ENCODE measurements around the gene FOXC1.
A peak's percentile ranks its signal among the peaks of the same experiment; 100 is the strongest.

The FOXC1 gene

GRCh38 chr6:1612974-1613306 lies 3.2 kb downstream of the FOXC1 start:
- peak; percentile 15 for DNase-seq

DNA sequence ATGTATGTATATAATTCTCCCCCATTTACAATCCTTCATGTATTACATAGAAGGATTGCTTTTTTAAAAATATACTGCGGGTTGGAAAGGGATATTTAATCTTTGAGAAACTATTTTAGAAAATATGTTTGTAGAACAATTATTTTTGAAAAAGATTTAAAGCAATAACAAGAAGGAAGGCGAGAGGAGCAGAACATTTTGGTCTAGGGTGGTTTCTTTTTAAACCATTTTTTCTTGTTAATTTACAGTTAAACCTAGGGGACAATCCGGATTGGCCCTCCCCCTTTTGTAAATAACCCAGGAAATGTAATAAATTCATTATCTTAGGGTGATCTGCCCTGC lies 3.6 kb downstream of the FOXC1 start:
- no peak for DNase-seq

GRCh38 chr6:1613688-1614447 lies 4.2 kb downstream of the FOXC1 start:
- DNase-seq = peak; percentile 80

- peak; percentile 74 for DNase-seq
Observed at GRCh38 chr6:1614448-1615150, 4.9 kb downstream of the FOXC1 start.

DNA sequence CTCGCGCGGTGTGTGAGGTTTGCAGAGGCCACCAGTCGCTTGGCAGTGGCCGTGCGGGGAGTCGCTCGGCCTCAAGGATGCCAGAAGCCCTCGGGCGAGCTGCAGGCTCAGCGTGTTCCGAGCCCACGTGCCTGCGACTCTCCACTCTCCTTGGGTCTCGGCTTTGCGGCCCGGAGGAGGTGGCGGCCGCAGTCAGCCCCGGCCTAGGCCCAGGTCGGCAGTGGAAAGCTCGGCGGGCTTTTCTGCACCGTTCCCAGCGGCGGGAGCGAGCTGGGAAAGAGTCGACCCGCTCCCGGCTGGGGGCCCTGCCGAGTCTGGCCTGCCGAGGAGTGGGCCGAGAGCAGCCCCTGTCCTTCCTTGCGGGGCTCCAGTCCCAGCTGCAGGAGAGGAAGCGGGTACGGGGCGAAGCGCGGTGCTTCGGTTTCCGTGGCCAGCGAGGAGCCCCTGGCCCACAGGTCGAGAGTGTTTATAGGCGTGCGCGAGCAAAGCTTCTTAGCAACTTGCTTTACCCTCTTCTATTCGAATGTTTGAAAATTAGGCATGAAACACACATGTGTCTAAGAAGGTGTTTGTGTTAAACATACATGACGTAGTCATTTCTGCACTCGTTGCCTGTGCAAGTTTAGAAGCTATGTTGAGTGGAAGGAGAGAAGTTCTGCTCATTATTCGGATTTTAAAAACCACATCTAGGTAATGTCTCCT lies 5.6 kb downstream of the FOXC1 start:
- DNase-seq = no peak

GRCh38 chr6:1615853-1616420 lies 6.2 kb downstream of the FOXC1 start:
- no peak for DNase-seq

DNA sequence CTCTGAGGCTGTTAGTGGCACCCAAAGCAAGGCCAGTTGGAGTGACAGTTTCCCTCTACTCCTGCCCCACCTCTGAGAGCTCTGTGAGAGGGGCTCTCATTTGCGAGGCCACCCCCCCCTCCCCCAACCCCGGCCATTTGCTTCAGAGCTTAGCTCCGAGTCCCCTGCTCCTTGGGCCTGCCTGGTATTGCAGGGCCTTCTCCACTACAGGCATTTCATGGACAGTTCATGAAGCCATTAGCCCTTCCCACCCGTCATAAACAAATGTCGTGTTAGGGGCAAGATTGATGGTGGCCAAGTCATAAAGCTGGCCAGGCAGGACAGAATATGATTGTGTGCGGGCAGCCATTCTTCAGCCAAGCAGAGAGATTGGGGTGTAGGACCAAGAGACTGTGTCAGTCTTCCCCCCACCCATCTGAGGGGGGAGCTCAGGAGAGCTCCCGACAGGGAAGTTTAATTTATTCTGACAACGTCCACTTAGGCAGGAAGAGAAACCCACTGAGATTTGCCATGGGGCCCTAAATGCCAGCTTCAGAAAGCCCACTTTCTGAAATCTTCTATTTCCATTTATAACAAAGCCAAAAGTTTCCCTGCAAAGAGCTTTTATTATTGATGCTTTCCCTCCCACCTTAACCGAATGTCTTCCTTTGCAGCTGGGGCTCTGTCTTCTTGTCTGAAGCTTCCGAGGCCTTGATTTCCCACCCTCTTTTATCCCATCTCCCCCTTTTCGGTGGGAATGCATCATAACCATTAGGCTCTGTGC lies 7.2 kb downstream of the FOXC1 start:
- no peak for DNase-seq

DNA sequence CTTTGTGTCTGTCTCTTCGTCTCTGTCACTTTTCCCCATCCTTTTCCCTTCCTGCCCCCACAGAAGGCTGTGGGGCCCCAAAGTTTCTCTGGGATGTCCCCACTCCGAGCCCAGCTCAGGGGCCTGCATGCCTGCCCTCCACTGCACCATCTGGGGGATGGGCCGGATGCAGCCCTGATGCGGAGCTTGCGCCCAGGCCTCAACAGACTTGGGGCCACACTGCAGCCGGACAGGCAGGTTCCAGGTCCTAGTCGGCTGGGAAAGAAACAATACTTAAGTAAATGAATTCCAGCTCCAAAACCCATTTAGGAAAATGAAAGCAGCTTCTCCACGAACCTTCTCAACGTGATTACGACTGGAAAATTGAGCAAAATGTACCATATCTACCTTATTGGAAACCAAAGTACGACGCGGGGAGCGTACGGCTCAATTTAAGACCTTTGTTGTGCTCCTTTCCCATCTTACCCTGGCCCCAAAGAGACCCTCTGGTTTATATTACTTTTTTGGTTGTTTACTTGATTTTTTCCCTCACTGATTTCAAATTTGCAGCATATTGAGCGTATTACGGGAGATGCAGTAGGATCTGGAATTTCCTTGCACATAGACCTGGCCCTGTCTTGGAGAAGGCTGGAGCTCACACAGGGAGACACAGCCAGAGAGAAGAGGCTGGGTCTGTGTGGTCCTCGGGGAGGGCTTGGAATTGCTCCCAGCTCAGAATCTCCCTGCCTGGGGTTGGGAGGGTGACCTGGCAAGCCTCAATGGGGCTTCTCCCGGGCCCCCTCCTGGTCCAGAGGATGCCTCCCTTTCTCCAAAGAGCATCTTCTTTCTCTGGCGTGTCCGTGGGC lies 8.0 kb downstream of the FOXC1 start:
- DNase-seq = no peak

DNA sequence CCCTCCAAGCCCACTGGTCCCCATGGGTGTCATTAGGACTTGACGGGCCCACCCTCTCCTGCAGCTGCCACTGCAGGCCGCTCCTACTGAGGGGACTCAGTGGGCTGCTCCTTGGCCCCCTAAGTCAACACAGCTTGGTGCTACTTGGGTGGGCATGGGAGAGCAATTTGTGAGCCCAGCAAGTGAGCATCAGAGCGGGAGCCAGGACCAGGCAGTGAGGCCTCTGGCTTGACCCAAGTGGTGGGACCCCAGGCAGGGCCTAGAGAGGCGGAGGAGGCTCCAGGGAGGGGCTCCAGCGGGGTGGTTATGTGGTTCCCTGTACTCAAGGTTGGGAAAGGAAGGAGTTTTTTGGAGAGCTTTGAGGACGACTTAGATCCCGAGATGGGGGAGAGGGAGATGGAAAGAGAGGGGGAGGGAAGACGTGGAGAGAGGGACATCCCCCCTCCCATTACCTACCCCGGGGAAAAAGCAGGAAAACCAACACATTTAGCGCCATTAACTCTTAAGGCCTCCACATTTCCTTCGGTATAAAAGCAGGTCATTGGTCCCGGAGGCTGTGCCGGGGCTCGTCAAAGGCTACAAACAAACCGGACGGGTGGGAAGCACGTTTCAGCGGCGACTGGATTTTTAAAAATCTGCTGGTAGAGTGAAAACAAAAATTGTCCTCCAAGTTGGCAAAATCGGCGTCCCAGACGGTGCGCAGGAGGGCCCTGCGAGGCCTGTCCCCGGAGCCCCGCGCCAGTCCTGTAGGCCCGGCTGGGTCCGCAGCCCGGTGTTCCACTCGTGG lies 8.8 kb downstream of the FOXC1 start:
- DNase-seq = no peak

DNA sequence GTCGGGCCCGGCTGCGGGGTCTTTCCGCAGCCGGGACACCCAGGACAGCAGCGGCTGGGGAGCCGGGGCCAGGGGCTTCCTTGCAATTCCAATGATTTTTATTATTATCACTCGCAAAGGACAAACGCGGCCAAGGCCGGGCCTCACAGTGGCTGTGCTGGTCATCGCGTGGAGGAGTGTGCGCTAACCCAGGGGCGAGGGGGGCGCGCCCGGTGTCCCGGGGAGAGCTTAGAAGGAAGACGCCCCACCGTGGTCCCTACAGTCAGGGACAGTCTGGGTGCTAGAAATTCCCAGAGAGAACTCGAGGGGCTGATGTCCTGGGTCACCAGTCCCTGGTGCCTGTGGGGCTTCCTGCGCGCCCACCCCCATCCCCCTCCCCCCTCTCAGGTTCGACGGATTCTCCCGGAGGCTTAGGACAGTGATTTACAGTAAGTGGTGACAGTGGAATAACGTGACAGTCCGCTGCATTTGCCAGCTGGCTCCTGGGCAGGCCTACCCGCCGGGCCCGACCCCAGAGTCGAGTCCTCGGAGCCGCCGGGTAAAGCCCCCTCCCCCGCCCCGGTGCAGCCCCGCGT lies 9.5 kb downstream of the FOXC1 start:
- no peak for DNase-seq

GRCh38 chr6:1619673-1620503 lies 10.2 kb downstream of the FOXC1 start:
- DNase-seq = no peak

DNA sequence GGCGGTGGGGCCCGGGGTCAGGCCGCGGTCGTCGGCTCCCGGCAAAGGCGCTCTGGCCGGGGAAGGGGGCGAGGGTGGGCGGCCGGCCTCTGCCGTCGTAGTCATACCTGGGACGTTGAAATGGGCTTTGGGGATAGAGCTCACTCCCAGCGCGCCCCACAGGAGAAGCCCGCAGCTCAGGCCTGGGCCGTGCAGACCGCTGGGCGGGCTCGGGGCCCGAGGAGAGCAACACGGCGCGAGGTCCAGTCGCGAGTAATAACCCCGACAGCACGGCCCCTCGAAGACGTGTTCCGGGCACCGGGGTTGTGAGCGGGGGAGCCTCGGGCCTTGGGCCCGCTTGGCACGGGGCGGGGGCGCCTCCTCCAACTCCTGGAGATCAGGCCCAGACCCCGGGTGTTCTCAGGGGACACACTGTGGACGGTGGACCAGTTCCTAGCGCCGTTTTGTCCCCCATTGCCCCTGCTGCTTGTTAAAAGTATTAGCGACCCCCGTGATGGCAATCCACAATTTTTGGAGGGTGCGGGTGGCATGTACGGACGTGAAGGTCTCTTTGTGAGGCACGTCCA lies 10.9 kb downstream of the FOXC1 start:
- DNase-seq = no peak

DNA sequence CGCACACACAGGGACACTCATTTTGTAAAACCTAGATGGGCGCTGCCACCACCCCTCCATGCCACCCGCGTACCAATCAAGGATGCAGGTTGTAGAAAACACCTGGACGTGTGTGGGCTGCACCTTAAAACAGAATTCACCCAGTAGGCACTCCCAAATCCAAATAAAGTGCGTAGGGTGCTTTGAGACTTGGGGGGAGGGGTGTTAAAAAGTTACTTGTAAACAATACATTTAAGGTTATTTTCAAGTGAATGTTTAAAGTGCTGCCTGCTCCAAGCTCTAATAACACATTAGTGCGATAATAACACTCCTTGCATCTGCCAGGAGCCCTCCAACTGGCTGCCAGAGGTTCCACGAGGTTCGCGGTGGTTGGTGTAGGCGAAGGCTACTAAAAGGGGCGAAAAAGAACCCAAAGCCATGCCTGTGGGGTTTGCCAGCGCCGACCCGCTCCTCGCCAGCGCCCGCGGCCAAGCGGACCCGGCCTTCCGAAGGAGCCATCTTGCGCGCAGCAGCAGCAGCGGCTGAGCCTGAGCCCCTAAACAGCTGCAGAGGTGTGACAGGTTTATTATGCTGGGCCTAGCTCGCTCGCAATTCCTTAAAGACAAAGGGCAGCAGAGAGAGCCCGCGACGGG lies 11.5 kb downstream of the FOXC1 start:
- no peak for DNase-seq

GRCh38 chr6:1622220-1622850 lies 12.6 kb downstream of the FOXC1 start:
- DNase-seq = no peak

GRCh38 chr6:1622851-1623768 lies 13.4 kb downstream of the FOXC1 start:
- DNase-seq = no peak

DNA sequence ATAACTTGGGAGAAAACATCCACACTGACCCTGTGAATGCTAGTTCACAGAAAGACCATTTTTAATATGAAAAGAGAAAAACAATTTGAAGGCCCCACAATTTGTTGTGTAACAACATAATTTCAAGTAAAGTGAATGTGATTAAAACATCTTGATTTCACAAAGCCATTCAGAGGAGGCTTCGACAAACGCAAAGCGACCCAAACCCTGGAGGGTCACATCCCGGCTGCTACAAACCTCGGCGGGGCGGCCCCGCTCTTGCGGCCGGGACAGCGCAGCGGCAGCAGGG lies 14.0 kb downstream of the FOXC1 start:
- DNase-seq = no peak

DNA sequence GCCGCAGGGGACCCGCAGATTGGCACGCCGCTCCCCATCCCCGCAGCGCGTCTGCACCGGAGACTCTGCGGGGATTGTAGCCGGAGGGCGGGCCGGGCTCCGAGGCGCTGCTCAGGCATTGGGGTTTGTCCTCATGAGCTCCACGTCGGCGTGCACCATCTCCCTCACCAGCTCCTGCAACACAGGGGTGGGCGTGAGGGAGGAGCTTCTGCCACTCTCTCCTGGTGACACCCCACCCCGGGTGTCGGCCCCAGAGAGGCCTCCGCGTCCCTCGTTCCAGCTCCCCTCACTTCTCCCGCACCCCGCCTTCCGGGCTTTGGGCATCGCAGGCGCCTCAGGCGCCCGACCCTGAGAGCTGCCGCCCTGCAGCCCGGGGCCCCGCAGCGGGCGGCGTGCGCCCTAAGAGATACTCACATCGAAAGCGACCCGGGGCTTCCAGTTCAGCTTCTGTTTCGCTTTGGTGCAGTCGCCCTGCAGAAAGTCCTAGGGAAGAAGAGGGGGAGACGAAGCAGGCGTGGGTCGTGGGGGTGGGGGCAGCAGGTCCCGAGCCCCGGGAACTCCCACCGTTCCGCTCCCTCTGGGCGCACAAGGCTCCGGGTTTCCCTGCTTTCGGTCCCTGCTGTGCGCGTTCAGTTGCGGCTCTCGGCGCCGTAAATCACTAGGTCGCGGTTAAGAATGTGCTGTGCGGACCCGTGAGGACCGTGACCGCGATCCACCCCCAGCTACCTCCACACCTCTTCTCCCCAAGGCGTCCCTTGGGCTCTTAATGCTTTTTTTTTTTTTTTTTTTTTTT lies 14.5 kb downstream of the FOXC1 start:
- DNase-seq = no peak

Data from DMS53 (cell line).